ENCODE results near the gene NME3.

DNA sequence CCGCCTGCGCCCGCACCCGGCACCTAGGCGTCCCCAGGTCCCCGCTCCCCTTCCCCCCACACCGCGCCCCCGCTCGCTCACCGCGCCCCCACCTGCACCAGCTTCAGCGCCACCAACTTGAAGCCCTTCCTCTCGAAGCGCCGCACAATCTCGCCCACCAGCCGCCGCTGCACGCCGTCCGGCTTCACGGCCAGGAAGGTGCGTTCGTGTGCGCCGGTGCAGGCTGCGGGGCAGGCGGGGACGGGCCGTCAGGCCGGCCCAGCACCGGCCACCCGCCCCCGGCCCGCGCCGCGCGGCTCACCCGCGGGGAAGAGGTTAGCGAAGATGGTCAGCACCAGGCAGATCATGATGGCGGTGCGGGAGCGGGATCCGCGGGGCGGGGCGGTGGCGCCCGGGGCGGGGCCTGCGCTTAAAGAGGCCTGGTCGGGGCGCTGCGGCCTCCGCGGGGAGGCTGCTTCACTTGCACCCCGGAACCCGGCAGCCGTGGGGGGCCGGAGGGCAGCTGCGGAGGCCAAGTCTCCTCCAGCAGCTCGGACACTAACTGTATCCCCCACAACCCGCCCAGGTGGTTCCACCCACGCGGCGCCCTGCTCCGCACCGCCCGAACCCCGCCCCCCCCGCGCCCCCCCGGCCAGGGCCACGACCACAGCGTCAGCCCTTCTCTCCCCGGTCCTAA is at the start of gene NME3:
- TF ChIP-seq, protein P1, sequence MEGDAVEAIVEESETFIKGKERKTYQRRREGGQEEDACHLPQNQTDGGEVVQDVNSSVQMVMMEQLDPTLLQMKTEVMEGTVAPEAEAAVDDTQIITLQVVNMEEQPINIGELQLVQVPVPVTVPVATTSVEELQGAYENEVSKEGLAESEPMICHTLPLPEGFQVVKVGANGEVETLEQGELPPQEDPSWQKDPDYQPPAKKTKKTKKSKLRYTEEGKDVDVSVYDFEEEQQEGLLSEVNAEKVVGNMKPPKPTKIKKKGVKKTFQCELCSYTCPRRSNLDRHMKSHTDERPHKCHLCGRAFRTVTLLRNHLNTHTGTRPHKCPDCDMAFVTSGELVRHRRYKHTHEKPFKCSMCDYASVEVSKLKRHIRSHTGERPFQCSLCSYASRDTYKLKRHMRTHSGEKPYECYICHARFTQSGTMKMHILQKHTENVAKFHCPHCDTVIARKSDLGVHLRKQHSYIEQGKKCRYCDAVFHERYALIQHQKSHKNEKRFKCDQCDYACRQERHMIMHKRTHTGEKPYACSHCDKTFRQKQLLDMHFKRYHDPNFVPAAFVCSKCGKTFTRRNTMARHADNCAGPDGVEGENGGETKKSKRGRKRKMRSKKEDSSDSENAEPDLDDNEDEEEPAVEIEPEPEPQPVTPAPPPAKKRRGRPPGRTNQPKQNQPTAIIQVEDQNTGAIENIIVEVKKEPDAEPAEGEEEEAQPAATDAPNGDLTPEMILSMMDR (conservative IDR thresholded peaks at IDR 0.05 in 1 of 2, IDR thresholded peaks at IDR 0.05 in 1 of 2; ENCODE audit: low read depth in 1 of 2, low read length in 2 of 2) = no peak
- TF ChIP-seq EZH2 (IDR thresholded peaks at IDR 0.05; ENCODE audit: low read length, missing control alignments) = no peak
